Measurements from ENCODE around the gene PRKCE. TPM values are rescaled to one million over a fixed set of nuclear protein-coding genes. Genes with fewer than 3 reads are reported as not detected.

The PRKCE gene
- total and polyA plus RNA-seq, 2 of the 8 experiments (the other 6 are each of a cell fraction or from before 2014, with no cell fraction given): 0.54 to 2.1 TPM

DNA sequence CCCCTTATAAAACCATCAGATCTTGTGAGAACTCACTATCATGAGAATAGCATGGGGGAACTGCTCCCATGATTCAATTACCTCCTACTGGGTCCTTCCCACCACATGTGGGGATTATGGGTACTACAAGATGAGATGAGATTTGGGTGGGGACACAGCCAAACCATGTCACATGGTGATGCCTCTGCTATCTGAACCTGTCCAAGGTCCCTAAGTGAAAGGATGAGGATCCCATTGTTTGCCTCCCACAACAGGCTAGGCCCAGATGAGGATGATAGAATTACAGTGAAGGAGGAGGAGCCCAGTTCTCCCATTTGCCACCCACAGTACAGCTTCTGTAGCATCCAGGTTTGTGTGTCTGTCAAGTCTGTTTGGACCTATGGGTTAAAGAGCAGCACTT is 65.4 kb downstream of the PRKCE start (continued):
- no peak for TF ChIP-seq CHD7 (IDR thresholded peaks at IDR 0.05; ENCODE audit: insufficient replicate concordance, low read length)
- TF ChIP-seq FOSL1 (IDR thresholded peaks at IDR 0.05; ENCODE audit: insufficient read depth, low read depth, low read length): no peak
- TF ChIP-seq MAFK (IDR thresholded peaks at IDR 0.05; ENCODE audit: low read depth, low read length): no peak
- TF ChIP-seq TAF7 (optimal IDR thresholded peaks at IDR 0.05; ENCODE audit: borderline replicate concordance, low read depth, low read length): no peak
- no peak for TF ChIP-seq CTBP2 (IDR thresholded peaks at IDR 0.05; ENCODE audit: borderline replicate concordance, insufficient read depth, insufficient read length, low read length)
- TF ChIP-seq HDAC2 (IDR thresholded peaks at IDR 0.05; ENCODE audit: borderline replicate concordance in 1 of 2, low read depth in 2 of 2, low read length in 2 of 2): no peak
